Measurements from ENCODE around the gene YKT6.

Gene YKT6

DNA sequence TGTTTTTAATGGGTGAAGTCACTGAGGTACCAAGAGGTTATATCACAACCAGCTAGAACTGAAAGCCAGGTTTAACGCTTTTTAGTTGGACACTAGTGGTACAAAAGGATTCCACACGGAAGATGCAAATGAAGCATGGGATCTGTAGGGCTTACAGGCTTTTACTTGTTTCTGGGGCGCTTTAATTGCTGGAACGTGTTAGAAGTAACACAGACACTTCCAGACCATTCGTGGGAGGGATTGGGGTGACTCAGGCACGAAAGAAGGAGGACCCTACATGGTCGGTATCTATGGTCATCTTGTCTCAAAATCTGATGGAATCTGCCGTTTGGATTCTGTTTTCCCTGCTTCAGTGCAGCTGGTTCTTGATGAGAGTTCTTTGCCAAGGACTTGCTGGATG, 1.0 kb downstream of the YKT6 start:
- TF ChIP-seq, protein P1, sequence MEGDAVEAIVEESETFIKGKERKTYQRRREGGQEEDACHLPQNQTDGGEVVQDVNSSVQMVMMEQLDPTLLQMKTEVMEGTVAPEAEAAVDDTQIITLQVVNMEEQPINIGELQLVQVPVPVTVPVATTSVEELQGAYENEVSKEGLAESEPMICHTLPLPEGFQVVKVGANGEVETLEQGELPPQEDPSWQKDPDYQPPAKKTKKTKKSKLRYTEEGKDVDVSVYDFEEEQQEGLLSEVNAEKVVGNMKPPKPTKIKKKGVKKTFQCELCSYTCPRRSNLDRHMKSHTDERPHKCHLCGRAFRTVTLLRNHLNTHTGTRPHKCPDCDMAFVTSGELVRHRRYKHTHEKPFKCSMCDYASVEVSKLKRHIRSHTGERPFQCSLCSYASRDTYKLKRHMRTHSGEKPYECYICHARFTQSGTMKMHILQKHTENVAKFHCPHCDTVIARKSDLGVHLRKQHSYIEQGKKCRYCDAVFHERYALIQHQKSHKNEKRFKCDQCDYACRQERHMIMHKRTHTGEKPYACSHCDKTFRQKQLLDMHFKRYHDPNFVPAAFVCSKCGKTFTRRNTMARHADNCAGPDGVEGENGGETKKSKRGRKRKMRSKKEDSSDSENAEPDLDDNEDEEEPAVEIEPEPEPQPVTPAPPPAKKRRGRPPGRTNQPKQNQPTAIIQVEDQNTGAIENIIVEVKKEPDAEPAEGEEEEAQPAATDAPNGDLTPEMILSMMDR (IDR thresholded peaks at IDR 0.05; ENCODE audit: low read depth, low read length) = no peak
- TF ChIP-seq EZH2phosphoT487 (IDR thresholded peaks at IDR 0.05; ENCODE audit: low read depth) = no peak
- Histone ChIP-seq H3K36me3 (replicated peaks; ENCODE audit: low read depth, low read length) (peaks cover 25% of the 10 kb centered on the region), H3K27me3 (ENCODE audit: low read depth, low read length) (0 out of 2 replicates have a peak, but pooled peaks cover 2% of the 10 kb centered on the region), H2AFZ (ENCODE audit: low read depth, low read length) (no peak overlapping the region), H3K9ac (ENCODE audit: low read length) (peak overlapping the region; percentile 86), H4K20me1 (ENCODE audit: insufficient read depth, low read length) (peaks cover 8% of the 10 kb centered on the region), H3K27ac (ENCODE audit: low read length) (no peak overlapping the region), H3K79me2 (ENCODE audit: low read length) (peaks cover 37% of the 10 kb centered on the region), H3K9me3 (ENCODE audit: insufficient read depth, low read length) (no peaks in the 10 kb centered on the region), H3K4me1 (ENCODE audit: low read length) (peaks cover 10% of the 10 kb centered on the region; the same call in 1 of the 2 replicates), H3K4me2 (ENCODE audit: low read length) (peak overlapping the region; percentile 85), H3K4me3 (ENCODE audit: low read length) (peak overlapping the region; percentile 98)

DNA sequence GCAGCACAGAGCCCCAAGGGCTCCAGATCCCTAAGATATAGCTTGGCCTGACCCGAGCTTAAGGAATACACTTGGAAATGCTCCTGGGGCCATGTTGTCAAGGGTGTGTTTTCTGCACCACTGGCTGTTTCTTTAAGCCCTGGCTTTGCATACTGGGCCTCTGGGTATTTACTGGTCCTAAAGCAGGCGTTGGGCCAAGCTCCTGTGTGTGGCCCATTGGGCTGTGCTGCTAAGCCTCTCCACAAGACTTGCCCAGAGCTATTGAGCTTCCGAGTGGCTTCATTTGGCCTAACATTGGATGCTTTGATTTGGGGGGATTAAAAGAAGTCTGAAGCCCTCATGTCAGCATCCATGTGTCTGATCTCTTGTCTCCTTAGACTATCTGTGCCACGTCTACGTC, 5.2 kb downstream of the YKT6 start:
- peaks cover 46% of the 10 kb centered on the region for H3K36me3 ChIP-seq (replicated peaks; ENCODE audit: low read depth, low read length)

DNA sequence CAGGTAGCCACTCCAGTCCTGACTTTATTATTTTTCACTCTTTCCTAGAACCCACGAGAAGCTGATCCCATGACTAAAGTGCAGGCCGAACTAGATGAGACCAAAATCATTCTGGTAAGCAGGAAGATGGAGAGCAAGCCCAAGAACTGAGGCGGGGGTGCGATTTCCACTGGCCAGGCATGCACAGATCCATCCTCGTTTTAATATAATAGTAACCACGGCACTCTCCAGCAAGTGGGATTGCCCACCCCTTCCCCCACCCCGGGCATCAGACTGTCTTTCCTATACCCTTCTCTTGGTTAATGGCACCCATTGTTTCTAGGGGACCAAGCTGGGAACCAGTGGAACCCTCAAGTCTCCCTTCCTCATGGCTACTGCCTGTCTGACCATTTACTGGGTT, 7.3 kb downstream of the YKT6 start:
- no peak overlapping the region for H3K27ac ChIP-seq (ENCODE audit: low read length)
- H3K36me3 ChIP-seq (replicated peaks; ENCODE audit: low read depth, low read length) = peaks cover 53% of the 10 kb centered on the region
- no peaks in the 10 kb centered on the region for H3K4me1 ChIP-seq (ENCODE audit: low read length)
- TF ChIP-seq, protein P1 (IDR thresholded peaks at IDR 0.05; ENCODE audit: low read depth, low read length) = no peak
- H3K4me2 ChIP-seq (ENCODE audit: low read length) = no peak overlapping the region
- H4K20me1 ChIP-seq (ENCODE audit: insufficient read depth, low read length) = peaks cover 8% of the 10 kb centered on the region
- peaks cover 16% of the 10 kb centered on the region for H3K79me2 ChIP-seq (ENCODE audit: low read length)
- no peak overlapping the region for H3K9ac ChIP-seq (ENCODE audit: low read length)
- H2AFZ ChIP-seq (ENCODE audit: low read depth, low read length) = no peak overlapping the region
- H3K4me3 ChIP-seq (ENCODE audit: low read length) = no peak overlapping the region
- H3K9me3 ChIP-seq (ENCODE audit: insufficient read depth, low read length) = no peaks in the 10 kb centered on the region
- no peaks in the 10 kb centered on the region for H3K27me3 ChIP-seq (ENCODE audit: low read depth, low read length)

More for the DNA sequence above, 5.2 kb downstream of the YKT6 start:
- no peak overlapping the region for H3K4me3 ChIP-seq (ENCODE audit: low read length)
- no peak for TF ChIP-seq EZH2phosphoT487 (IDR thresholded peaks at IDR 0.05; ENCODE audit: low read depth)
- TF ChIP-seq, protein P1 (IDR thresholded peaks at IDR 0.05; ENCODE audit: low read depth, low read length) = no peak
- H3K9ac ChIP-seq (ENCODE audit: low read length) = no peak overlapping the region
- peaks cover 35% of the 10 kb centered on the region for H3K79me2 ChIP-seq (ENCODE audit: low read length)
- H4K20me1 ChIP-seq (ENCODE audit: insufficient read depth, low read length) = peaks cover 8% of the 10 kb centered on the region
- no peaks in the 10 kb centered on the region for H3K27me3 ChIP-seq (ENCODE audit: low read depth, low read length)
- no peaks in the 10 kb centered on the region for H3K9me3 ChIP-seq (ENCODE audit: insufficient read depth, low read length)
- no peak overlapping the region for H2AFZ ChIP-seq (ENCODE audit: low read depth, low read length)
- no peak overlapping the region for H3K27ac ChIP-seq (ENCODE audit: low read length)
- H3K4me2 ChIP-seq (ENCODE audit: low read length) = no peak overlapping the region
- peaks cover 9% of the 10 kb centered on the region; the same call in 1 of the 2 replicates for H3K4me1 ChIP-seq (ENCODE audit: low read length)

DNA sequence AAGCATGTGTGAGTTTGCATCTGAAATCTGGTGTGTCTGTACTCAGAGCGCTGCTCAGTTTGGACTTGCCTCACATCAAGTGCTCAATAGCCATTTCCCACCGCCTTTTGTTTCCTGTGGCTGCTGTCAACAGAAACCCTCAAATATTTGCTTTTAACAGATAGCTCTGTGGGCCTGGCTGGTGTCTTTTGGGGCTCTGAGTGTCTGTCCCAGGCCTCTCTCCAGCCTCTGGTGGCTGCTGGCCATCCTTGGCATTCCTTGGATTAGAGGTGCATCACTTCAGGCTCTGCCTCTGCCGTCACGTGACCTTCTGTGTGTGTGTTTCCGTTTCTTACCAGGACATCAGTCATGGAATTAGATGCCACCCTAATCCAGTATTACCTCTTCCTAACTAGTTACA, 9.3 kb downstream of the YKT6 start:
- H2AFZ ChIP-seq (ENCODE audit: low read depth, low read length) = no peak overlapping the region
- no peak overlapping the region for H3K9ac ChIP-seq (ENCODE audit: low read length)
- no peaks in the 10 kb centered on the region for H3K9me3 ChIP-seq (ENCODE audit: insufficient read depth, low read length)
- H3K4me2 ChIP-seq (ENCODE audit: low read length) = no peak overlapping the region
- no peak overlapping the region for H3K27ac ChIP-seq (ENCODE audit: low read length)
- no peak overlapping the region for H3K4me3 ChIP-seq (ENCODE audit: low read length)
- TF ChIP-seq, protein P1 (IDR thresholded peaks at IDR 0.05; ENCODE audit: low read depth, low read length) = no peak
- TF ChIP-seq EZH2phosphoT487 (IDR thresholded peaks at IDR 0.05; ENCODE audit: low read depth) = no peak
- H3K4me1 ChIP-seq (ENCODE audit: low read length) = peaks cover 15% of the 10 kb centered on the region
- no peaks in the 10 kb centered on the region for H3K79me2 ChIP-seq (ENCODE audit: low read length)
- H3K36me3 ChIP-seq (replicated peaks; ENCODE audit: low read depth, low read length) = peaks cover 42% of the 10 kb centered on the region
- H4K20me1 ChIP-seq (ENCODE audit: insufficient read depth, low read length) = no peaks in the 10 kb centered on the region
- H3K27me3 ChIP-seq (ENCODE audit: low read depth, low read length) = no peaks in the 10 kb centered on the region
